HG02623 (cell line): ENCODE measurements around the gene ASB13.

Experiments
- ATAC-seq: cut with Tn5 transposase; IDR thresholded peaks from one replicate; pipeline ENCODE4 v1.9.1; 2021; ENCODE audit warnings: moderate library complexity; ENCODE audit not compliant: unreplicated experiment

Gene ASB13

GRCh38 chr10:5591336-5591824, 75.0 kb downstream of the ASB13 start:
- ATAC-seq: no peak

- ATAC-seq: no peak
Measured at GRCh38 chr10:5590816-5591215, 75.6 kb downstream of the ASB13 start.

GRCh38 chr10:5589661-5590511, 76.5 kb downstream of the ASB13 start:
- no peak for ATAC-seq

GRCh38 chr10:5589011-5589660, 77.3 kb downstream of the ASB13 start:
- ATAC-seq: no peak
